Retinal pigment epithelial cell (primary cell): ENCODE measurements around the gene KLK11.

ENCODE experiments used
- DNase-seq: peaks from one replicate; pipeline ENCODE4 v3.0.0-alpha.2; 2010; ENCODE audit warnings: low read depth
- H3K4me3 ChIP-seq: 2 replicates; pipeline ENCODE4 v1.5.1; 2011; ENCODE audit warnings: mild to moderate bottlenecking, low read length, control low read depth, moderate library complexity
- CTCF ChIP-seq: conservative IDR thresholded peaks from 2 replicates; pipeline ENCODE4 v1.5.1; 2011; ENCODE audit warnings: low read depth, low read length, control low read depth, inconsistent platforms

Gene KLK11

GRCh38 chr19:51023946-51024345, 2.5 kb downstream of the KLK11 start:
- no peak overlapping the region for H3K4me3 ChIP-seq
- no peak for DNase-seq
- TF ChIP-seq CTCF, result no peak

GRCh38 chr19:51022526-51022925, 3.9 kb downstream of the KLK11 start:
- no peak overlapping the region for H3K4me3 ChIP-seq
- TF ChIP-seq CTCF, result no peak
- DNase-seq, result no peak

GRCh38 chr19:51020988-51021651, 5.3 kb downstream of the KLK11 start:
- no peak overlapping the region for H3K4me3 ChIP-seq
- peak; percentile 48 for DNase-seq
- peak; percentile 73 for TF ChIP-seq CTCF

DNA sequence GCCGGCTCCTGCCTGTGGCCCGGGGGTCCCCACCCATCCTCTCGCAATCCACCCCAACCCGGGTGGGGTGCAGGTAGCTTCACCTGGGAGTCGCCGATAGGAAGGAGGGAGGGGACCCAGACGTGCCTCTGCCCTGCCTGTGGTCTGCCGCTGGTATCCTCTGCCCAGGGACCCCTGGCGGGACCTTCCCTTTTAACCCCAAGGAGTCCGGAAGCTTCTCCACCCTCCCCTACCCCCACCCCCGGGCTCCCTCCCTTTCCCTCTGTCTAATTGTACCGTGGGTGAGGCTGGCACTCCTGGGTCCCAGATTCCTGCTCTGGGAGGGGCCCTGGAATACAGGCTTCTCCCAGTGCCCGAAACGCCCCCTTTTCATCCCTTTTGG, 6.9 kb downstream of the KLK11 start, which contains the start of gene KLK10:
Gene KLK10 (minus strand): TSS at position 166 of the 382 bp plus-strand sequence. CDS start 579 bp downstream, outside the sequence.
- DNase-seq, result no peak
- H3K4me3 ChIP-seq, result peak within 1 kb of the TSS; percentile 33

DNA sequence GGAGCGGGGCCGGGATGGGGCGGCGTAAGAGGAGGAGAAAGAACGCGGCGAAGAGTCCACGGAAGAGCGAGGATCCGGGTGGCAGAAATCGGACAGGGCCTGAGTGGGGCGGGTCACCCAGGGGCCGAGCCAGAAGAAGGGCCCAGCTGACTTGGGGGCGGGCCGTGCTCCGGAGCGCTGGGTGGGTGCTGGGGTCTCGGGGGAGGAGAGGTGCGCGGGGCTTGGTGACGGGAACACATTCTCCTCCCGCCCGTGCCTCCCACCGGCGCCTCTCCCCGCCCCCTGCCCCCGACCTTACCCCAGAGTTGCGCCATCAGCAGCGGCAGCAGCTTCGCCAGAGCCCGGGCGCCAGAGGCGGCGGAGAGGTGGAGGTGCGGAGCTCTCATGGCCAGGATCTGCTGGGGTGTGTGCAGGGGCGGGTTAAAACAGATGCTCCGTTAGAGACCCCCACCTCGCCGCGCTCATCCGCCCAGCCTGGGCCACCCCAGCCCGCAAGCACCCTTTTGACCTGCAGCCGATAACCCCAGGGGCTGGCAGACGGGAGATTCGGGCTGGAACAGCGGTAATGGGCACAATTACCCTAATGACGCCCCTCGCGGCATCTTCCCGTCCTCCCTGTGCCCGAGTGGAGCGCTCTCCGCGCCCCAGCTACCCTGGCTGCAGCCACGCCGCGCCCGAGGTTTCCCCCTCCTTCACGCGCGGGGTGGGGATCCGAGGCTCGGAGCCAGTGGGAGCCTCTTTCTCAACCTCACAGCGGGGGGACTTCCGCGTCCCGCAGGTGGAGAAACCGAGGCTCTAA, 7.5 kb downstream of the KLK11 start:
- DNase-seq, result no peak
- peak overlapping the region; percentile 33 for H3K4me3 ChIP-seq
- no peak for TF ChIP-seq CTCF

More for the DNA sequence above, 6.9 kb downstream of the KLK11 start, which contains the start of gene KLK10:
- TF ChIP-seq CTCF, result no peak

DNA sequence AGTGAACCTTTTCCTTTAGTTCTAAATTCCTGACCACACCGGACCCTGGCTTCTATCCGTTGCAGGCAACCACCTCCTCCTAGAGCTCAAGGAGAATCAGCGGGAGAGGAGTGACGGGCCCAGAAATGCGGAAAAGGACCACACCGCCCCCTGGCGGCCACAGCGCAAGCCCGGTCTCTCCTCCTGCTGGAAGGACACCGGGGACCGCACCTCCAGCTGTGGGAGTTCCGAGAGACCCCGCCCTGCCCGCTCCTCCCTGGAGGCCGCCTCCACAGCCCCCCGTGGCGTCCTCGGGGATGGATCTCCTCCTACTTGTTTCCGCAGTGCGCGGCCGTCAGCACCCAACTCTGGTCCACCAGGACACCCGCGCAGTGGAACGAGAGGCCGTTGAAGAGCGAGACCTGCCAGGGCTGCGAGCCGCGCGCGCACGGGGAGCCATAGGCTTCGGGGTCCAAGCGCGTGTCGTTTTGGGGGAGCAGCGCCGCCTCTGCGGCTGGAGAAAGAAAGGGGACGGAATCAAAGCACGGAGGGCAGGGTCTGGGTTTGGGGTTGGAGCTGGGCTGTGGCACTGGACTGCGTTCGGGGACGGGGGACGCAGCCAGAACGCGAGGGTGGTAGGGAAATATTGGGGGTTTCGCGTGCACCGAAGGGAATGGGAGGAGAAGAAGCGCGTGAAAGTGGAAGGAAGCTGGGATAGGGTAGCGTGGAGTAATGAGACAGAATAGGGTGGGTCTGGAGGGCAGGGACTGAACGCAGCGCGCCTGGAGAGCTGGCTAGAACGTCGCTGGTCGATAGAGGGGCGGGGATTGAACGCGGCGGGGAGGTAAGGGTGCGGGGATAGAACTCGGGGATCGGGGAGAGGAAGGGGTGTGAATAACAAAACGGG, 9.4 kb downstream of the KLK11 start:
- H3K4me3 ChIP-seq, result peak overlapping the region; percentile 6
- TF ChIP-seq CTCF, result peak; percentile 81
- no peak for DNase-seq
